IPS-15b (cell line): ENCODE measurements around the gene ACOX2.

Experiments used
- H3K27me3 ChIP-seq: one replicate; pipeline ENCODE4 v1.6.1; 2013; ENCODE audit warnings: low read length; ENCODE audit not compliant: control insufficient read depth, insufficient read depth
- H3K36me3 ChIP-seq: one replicate; pipeline ENCODE4 v1.6.1; 2013; ENCODE audit warnings: low read length; ENCODE audit not compliant: control insufficient read depth, insufficient read depth
- H3K4me1 ChIP-seq: one replicate; pipeline ENCODE4 v1.6.1; 2013; ENCODE audit warnings: mild to moderate bottlenecking, low read length; ENCODE audit not compliant: control insufficient read depth, insufficient read depth
- H3K4me3 ChIP-seq: one replicate; pipeline ENCODE4 v1.5.1; 2013; ENCODE audit warnings: low read depth, low read length
- H3K9ac ChIP-seq: one replicate; pipeline ENCODE4 v1.6.1; 2013; ENCODE audit warnings: low read depth, mild to moderate bottlenecking, low read length
- H3K9me3 ChIP-seq: one replicate; pipeline ENCODE4 v1.6.1; 2013; ENCODE audit warnings: mild to moderate bottlenecking, low read length; ENCODE audit not compliant: control insufficient read depth, insufficient read depth

The ACOX2 gene

DNA sequence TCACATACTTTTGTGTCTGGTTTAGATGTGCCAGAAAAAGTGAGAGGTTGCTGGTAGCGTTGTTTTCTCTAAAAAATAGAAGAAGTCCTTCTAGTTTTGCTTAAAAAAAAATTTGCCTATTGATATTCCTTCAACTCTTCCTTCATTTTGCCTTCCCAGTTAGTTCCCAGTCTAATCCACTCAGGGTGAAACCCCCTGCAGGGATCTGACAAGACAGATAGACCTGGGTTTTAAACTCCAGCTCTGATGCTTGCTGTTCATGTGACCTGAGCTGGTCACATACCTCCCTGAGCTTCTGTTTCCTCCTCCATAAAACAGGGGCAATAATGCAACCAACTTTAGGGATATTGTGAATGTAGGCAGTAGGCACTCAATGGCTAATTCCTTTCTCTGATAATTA is 63.7 kb downstream of the ACOX2 start:
- no peaks in the 10 kb centered on the region for H3K27me3 ChIP-seq

DNA sequence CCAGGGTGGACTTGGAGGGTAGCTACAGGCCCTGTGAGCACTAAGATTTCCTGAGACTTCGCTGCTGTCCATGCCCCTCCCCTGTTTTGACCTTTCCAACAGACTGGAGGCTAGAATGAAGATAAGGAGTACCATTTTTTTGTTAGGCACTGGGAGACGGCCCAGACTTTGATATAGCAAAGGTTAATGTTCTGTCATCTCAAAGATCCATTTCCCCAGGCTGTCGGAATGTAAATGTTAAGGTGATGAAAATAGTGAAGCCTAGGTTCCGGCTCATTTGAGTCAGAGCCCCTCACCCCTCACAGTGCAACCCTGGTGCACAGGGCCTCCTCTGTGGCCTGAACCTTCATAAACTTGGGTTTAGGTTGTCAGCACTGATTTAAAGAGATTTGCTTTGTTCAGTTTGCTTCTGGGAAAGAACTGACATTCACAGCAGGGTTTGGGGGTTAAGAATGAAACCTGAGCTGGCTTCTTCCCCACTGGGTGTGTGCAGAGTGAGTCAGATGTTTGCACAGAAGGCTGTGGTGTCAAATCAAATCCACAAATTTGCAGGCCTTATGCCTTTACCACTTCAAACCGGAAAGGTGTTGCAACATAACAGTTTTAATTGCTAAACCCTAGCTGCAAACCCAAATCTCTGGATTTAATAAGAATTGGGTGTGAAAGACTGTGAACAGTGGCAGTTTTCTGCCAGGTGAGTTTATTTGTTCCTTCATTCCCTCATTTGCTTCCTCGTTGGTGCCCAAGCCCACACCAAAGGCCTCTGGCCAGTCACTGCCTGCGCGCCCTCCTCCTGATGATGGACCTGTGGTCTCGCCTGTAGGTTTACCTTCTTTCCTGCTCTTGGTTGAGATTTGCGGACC is 65.7 kb downstream of the ACOX2 start:
- H3K4me1 ChIP-seq: peaks cover 10% of the 10 kb centered on the region
- no peak overlapping the region for H3K4me3 ChIP-seq
- no peaks in the 10 kb centered on the region for H3K36me3 ChIP-seq
- no peaks in the 10 kb centered on the region for H3K9me3 ChIP-seq
- no peak overlapping the region for H3K9ac ChIP-seq
- H3K27me3 ChIP-seq: no peaks in the 10 kb centered on the region

More for the DNA sequence above, 63.7 kb downstream of the ACOX2 start:
- Histone ChIP-seq H3K9ac (no peak overlapping the region), H3K9me3 (no peaks in the 10 kb centered on the region), H3K36me3 (no peaks in the 10 kb centered on the region), H3K4me1 (peaks cover 10% of the 10 kb centered on the region), H3K4me3 (no peak overlapping the region)

DNA sequence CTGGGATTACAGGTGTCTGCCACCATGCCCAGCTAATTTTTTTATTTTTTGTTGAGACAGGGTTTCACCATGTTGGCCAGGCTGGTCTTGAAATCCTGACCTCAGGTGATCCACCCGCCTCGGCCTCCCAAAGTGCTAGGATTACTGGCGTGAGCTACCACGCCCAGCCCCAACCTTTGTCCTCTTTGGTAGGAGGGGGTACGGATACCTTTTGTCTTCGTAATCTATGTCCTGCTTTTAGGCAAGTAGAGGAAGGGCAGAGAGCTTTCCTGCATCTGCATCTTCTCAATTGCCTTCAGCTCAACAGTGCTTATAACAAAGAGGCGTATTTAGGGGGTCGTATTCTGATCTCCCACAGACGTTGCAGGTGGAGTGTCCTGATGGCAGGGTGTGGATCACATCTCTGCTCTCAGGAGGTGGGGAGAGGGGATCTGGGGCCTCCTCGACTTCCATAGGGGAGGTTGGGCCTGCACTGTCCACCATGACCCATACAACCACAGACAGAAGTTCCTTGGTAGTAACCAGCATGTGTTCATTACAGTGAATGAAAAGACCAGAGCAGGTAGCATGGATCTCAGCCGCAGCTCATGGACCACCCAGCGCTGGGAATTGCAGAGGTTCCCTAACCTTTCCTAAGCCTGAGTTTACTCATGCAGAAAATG is 66.5 kb downstream of the ACOX2 start:
- Histone ChIP-seq H3K9ac (no peak overlapping the region), H3K27me3 (no peaks in the 10 kb centered on the region), H3K4me1 (peaks cover 10% of the 10 kb centered on the region), H3K36me3 (no peaks in the 10 kb centered on the region), H3K4me3 (no peak overlapping the region), H3K9me3 (no peaks in the 10 kb centered on the region)

DNA sequence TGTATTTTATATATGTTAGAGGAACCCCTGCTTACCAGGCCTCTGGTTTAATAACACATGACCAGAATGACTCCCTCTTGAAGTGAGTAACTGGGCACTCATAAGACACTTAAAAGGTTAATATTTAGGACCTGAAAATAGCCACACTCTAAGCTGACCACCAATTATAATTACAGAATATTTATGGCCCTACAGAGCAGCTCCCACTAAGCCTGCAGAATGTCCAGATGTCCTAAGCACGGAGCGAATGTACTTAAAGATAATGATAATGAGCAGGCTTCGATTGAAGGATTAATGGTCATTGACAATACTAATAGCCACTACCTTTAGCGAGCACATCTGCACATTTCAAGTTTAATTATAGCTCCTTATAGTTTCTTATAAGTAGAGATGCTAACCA is 67.9 kb downstream of the ACOX2 start:
- H3K4me3 ChIP-seq: no peak overlapping the region
- no peak overlapping the region for H3K9ac ChIP-seq
- H3K27me3 ChIP-seq: no peaks in the 10 kb centered on the region
- H3K4me1 ChIP-seq: peaks cover 10% of the 10 kb centered on the region
- H3K36me3 ChIP-seq: no peaks in the 10 kb centered on the region
- H3K9me3 ChIP-seq: no peaks in the 10 kb centered on the region

DNA sequence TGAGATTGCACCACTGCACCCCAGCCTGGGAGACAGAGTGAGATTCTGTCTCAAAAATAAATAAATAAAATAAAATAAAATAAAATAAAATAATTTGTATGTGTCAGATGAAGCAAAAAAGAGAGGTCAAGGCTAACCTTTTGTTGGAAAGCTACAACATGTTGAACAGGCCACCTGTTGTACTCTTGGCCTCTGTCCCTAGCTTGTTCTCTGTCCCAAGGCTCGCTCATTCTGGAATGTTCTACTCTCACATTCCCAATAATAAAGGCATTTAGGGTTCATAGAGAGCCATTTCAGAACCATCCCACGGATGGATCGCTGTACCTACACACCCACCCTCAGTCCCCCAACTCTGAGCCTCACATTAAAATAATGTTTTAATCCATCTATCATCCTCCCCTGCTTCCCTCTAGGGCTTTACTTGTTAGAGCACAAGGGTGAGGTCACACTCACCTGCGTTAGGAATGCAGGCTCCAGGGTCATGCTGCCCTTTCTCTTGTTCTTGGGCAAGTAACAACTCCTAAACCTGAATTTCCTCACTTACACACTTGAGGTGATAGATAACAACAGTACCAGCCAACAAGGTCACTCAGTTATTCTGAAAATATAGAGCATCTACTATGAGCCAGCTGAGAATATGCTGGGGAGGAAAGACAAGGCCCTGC is 70.0 kb downstream of the ACOX2 start:
- Histone ChIP-seq H3K36me3 (no peaks in the 10 kb centered on the region), H3K4me3 (no peak overlapping the region), H3K27me3 (no peaks in the 10 kb centered on the region), H3K9me3 (no peaks in the 10 kb centered on the region), H3K9ac (no peak overlapping the region), H3K4me1 (peaks cover 13% of the 10 kb centered on the region)

DNA sequence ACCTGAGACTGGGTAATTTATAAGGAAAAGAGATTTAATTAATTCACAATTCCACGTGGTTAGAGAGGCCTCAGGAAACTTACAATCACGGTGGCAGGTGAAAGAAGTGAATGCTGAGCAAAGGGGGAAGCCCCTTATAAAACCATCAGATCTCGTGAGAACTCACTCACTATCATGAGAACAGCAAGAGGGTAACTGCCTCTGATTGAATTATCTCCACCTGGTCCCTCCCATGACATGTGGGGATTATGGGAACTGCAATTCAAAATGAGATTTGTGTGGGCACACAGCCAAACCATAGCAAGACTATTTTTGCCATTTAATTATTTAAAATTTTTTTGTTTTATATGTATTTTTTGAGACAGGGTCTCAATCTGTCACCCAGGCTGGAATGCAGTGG is 72.1 kb downstream of the ACOX2 start:
- Histone ChIP-seq H3K9me3 (no peaks in the 10 kb centered on the region), H3K4me3 (no peak overlapping the region), H3K36me3 (no peaks in the 10 kb centered on the region), H3K27me3 (no peaks in the 10 kb centered on the region), H3K9ac (no peak overlapping the region), H3K4me1 (peaks cover 3% of the 10 kb centered on the region)

DNA sequence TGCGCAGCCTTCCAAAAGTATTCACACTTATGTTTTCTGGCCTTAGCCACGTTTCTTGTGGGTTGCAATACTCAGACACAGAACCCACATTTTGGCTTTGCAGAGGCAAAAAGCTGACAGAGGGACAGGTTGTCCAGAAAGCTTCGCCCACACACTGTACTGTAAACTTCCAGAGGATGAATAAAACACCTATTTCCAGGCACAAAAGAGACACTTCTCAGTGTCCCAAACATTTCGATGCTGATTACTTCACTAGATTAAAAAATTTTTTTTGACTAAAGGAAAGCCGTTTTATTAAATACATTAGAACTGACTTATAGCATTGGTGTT is 73.1 kb downstream of the ACOX2 start:
- Histone ChIP-seq H3K36me3 (no peaks in the 10 kb centered on the region), H3K9me3 (no peaks in the 10 kb centered on the region), H3K4me1 (peaks cover 3% of the 10 kb centered on the region), H3K27me3 (no peaks in the 10 kb centered on the region), H3K4me3 (no peak overlapping the region), H3K9ac (no peak overlapping the region)

DNA sequence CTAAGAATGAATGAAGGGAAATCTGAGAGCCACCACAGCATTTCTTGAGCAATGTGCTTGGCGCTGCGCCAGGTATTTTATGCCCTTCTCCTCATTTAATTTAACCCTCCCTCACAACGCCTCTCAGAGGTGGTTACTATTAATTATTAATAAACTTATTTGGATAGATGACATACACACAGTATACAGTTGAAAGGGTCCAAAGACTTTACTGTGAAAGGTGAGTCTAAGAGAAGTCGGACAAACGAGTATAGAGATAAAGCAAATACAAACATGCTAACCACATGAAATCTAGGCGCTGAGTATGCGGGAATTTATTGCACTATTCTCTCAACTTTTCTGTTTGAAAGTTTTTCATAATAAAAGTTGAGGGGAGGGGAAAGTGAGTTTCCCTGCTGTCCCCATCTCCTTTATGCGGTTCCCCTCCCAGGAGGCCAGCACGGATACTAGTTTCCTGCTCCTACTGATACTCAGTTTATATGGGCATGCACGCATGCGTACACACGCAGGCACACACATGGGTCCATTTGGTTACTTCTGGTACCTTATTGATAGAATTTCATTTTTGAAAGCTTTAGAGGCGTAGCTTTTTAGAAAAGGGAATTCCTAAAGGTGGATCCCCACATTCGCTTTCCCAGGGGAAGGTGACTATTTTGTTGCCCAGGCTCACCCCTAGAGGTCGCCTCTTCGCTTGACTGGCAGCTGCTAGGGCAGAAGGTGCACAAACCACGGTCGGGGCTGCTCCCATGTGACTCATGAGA is 73.6 kb downstream of the ACOX2 start:
- Histone ChIP-seq H3K9me3 (no peaks in the 10 kb centered on the region), H3K4me3 (no peak overlapping the region), H3K4me1 (peaks cover 3% of the 10 kb centered on the region), H3K27me3 (no peaks in the 10 kb centered on the region), H3K9ac (no peak overlapping the region), H3K36me3 (no peaks in the 10 kb centered on the region)

DNA sequence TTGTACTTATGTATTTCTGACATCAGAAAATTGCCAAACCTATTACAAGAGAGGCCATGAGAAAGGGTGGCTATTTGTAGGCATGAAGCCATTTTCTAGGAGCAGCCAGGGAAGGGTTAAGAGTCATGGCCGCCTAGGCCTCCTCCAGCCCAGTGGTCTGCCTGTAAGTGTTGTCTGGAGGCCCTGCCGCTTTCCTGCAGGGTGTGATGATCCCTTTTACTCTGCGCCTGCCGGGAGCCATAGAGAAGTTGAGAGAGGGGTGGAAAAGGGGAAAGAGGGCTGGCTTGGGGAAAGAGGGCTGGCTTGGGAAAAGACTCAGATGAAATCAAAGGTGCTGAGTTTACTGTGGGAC is 74.2 kb downstream of the ACOX2 start:
- no peak overlapping the region for H3K9ac ChIP-seq
- no peaks in the 10 kb centered on the region for H3K27me3 ChIP-seq
- no peaks in the 10 kb centered on the region for H3K9me3 ChIP-seq
- no peaks in the 10 kb centered on the region for H3K36me3 ChIP-seq
- no peak overlapping the region for H3K4me3 ChIP-seq
- peaks cover 3% of the 10 kb centered on the region for H3K4me1 ChIP-seq

DNA sequence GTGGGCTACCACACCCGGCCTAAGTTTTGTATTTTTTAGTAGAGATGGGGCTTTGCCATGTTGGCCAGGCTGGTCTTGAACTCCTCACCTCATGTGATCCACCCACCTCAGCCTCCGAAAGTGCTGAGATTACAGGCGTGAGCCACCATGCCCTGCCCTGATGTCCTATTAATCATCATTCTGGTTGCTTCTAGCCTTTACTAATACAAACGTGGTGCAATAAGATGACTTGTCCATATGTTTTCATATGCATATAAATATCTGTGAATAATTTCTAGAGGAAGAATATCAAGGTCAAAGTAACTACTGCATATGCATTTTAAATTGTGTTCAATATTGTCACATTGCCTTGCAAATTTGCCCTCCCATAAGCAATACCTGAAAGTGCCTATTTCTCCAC is 77.8 kb downstream of the ACOX2 start:
- H3K36me3 ChIP-seq: no peaks in the 10 kb centered on the region
- H3K27me3 ChIP-seq: no peaks in the 10 kb centered on the region
- no peak overlapping the region for H3K4me3 ChIP-seq
- H3K9me3 ChIP-seq: peaks cover 2% of the 10 kb centered on the region
- H3K4me1 ChIP-seq: peaks cover 3% of the 10 kb centered on the region
- no peak overlapping the region for H3K9ac ChIP-seq
